NOMO-1 treated with dmso at 0.1 percent for 144 hours (cell line): ENCODE data around the gene C1QTNF9.
"Not testable (repeated sequence)": the region's sequence is repeated elsewhere in the genome, so short reads cannot be mapped to it uniquely, and the experiment has no call there.

ENCODE experiments used
- DNase-seq: peaks from one replicate; lab custom pipeline; 2025; ENCODE audit not compliant: unreplicated experiment; lab: John Stamatoyannopoulos, UW

Gene C1QTNF9

DNA sequence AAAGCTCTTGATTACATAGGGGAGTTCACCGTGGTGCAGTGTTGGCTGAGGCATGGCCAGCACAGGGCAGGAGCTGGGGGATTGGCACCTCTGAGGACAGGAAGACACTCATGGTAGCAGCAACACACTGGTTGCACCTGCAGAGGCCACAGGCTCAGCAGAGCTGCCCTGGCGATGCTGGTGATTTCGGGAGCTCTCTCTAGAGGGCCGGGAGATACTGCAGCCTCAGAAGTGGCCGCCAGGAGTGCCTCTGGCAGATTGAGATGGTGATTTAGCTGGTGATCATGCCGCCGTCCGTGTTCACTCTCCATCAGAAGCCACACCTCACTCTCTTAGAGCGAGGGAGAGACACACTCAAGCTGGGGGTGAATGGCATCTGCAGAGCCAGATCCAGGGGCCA is 49.9 kb downstream of the C1QTNF9 start:
- not testable (repeated sequence) for DNase-seq

DNA sequence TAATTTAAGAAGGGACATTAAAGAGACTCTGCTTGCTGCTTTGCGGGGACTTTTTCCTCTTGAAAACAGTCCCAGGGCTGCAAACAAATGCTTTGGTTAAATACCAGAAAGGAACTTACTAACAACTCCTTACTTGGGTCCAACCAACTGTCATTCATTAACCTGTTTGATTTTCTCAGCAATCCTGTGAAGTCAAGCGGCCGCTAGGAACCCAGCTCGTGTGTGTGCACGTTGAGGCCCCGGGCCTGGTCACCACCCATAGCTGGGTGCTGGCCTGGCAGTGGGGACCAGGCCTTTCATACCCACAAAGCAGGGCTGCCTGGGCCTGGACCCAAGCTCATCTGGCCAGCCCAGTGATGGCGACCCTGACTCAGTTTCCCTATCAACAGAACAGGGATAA is 50.7 kb downstream of the C1QTNF9 start:
- DNase-seq: no peak

DNA sequence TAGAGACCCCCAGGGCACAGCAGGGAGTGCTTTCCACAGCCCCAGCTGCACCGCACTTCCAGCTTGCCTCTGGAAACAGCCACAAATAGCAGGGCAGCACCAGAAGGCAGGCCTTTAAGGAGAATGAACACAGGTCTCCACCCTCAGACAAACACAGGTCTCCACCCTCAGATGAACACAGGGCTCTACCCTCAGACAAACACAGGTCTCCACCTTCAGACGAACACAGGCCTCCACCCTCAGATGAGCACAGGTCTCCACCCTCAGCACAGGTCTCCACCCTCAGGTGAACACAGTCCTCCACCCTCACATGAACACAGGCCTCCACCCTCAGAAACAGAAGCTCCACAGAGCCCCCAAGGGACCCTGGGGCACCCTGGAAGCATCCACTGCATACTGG is 51.7 kb downstream of the C1QTNF9 start:
- no peak for DNase-seq

DNA sequence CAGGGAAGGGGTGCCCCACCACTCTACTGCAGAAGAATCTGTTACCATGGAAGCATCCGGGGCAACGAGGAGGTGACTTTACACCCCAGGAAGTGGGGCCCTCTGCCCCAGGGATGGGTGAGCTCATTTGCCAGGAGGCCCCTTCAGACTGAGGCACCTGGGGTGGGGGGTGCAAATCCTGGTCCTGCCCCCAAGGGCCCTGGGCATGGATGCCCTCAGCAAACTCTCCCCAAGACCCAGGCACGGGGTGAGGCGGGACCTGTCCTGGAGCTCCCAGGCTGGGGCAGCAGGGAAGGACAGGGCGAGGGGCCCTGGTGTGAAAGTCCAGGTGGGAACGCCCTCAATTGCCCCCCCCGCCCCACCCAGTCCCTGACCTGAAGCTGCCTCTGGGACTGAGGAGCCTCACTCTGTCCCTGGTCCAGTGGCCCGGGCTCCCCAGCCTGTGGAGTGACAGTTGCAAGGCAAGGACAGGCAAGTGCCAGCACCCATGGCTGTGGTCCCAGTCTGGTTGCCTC is 52.5 kb downstream of the C1QTNF9 start:
- no peak for DNase-seq

DNA sequence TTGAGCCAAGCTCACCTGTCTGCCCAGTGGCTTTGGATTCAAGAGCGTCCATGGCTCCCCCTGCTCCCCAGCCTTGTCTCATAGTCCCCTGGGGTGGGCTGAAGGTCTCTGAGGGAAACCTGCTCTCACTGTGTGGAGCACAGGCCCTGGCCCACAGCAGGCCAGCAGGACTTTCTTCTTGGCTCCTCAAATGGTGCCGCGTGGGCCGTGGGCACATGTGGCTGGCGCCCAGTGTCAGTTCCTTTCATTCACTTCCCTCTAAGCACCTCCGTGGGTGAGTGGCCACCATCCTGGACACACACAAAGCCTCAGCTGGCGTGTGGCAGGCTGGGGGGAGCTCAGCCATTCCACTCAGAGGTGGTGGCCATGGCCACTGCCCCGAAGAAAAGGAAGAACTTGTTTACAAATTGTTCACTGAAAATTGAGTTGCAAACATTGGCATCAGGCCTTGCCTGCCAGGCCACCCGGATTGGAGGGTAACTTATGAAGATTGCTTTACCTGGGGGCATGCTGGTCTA is 53.1 kb downstream of the C1QTNF9 start:
- no peak for DNase-seq

DNA sequence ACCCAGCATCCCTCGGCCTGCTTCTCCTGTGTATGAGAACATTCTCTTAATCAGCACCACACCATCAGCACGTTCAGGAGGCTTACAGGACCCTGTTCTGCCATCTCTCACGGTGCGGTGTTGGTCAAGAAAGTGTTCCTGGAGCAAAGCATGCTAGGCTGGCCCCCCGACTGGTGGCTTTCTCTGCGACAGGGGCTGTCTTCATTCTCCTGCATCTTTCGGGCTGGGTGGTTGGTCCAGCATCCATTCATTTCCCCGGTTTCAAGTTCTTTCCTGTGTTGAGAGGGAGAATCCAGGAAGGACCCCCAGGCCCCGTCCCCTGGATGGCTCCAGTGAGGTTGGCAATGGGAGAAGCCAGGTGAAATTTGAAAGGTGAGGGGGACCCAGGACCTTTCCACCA is 55.8 kb downstream of the C1QTNF9 start:
- DNase-seq: no peak

DNA sequence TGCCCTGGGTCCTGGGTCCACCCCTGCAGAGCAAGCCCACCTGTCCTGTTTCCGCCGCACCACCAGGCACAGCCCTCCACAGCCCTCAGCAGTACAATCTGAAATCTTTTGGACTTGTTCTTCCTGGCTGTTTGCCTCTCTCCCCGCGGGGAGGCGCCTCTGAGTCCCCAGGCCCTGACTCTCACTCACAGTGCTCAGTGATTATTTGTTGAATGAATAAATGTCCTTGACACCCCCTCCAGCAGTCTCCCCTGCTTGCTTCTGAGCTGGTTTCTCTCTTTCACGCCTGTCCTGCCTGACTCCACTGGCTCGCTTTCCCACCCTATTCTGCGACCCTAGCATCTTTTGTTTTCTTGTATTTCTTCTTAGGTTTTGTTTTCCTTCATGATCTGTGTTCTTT is 56.9 kb downstream of the C1QTNF9 start:
- not testable (repeated sequence) for DNase-seq

DNA sequence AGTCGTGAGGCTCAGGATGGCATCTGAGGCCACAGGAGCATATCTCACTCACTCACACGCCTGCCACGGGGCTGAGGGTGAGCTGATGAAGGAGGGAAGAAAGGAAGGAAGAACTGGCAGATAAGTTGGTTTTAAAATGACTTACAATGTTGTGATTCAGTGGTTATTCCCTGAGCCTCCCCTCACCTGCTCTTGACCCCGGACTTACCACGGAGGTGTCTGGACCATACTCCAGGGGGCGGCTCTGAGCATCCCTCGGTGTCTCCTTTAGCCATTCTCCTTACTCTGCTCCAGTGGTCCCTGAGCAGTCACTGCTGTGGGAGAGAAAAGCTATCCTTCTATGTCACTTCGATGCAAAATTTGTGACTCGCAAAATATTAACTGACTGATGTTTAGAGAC is 61.9 kb downstream of the C1QTNF9 start:
- DNase-seq: not testable (repeated sequence)
